MM.1S (cell line): Measurements from ENCODE around the gene CPA2.
"Not testable (repeated sequence)": the region's sequence is repeated elsewhere in the genome, so short reads cannot be mapped to it uniquely, and the experiment has no call there.

ENCODE experiments used
- DNase-seq: peaks from one replicate; pipeline ENCODE4 v3.0.0-alpha.2; 2015
- H2AFZ ChIP-seq: fragments of 300-600 bp; sonication (generic); 2 replicates; pipeline ENCODE4 v1.6.0; 2016; ENCODE audit warnings: antibody characterized with exemption, low read length
- H3F3A ChIP-seq: fragments of 300-600 bp; sonication (generic); 2 replicates; pipeline ENCODE4 v1.6.1; 2016; ENCODE audit warnings: mild to moderate bottlenecking, antibody characterized with exemption, low read length, moderate library complexity, mixed read lengths; ENCODE audit not compliant: insufficient read depth
- H3K27ac ChIP-seq: fragments of 300-600 bp; sonication (generic); 2 replicates; pipeline ENCODE4 v1.5.1; 2016; ENCODE audit warnings: mild to moderate bottlenecking, low read length
- H3K27me3 ChIP-seq: fragments of 300-600 bp; sonication (generic); replicated peaks from 2 replicates; pipeline ENCODE4 v1.6.0; 2016; ENCODE audit warnings: low read length; ENCODE audit not compliant: insufficient read depth
- H3K36me3 ChIP-seq: fragments of 300-600 bp; sonication (generic); replicated peaks from 2 replicates; pipeline ENCODE4 v1.6.1; 2016; ENCODE audit warnings: mild to moderate bottlenecking, low read length, mixed read lengths; ENCODE audit not compliant: insufficient read depth
- H3K4me1 ChIP-seq: fragments of 300-600 bp; sonication (generic); 2 replicates; pipeline ENCODE4 v1.6.1; 2016; ENCODE audit warnings: low read length, mixed read lengths
- H3K4me2 ChIP-seq: fragments of 300-600 bp; sonication (generic); 2 replicates; pipeline ENCODE4 v1.6.0; 2016; ENCODE audit warnings: low read depth, low read length
- H3K4me3 ChIP-seq: fragments of 300-600 bp; sonication (generic); 2 replicates; pipeline ENCODE4 v1.5.1; 2016; ENCODE audit warnings: low read length, mixed read lengths
- H3K79me2 ChIP-seq: fragments of 300-600 bp; sonication (generic); 2 replicates; pipeline ENCODE4 v1.6.1; 2016; ENCODE audit warnings: mixed run types, low read length, mixed read lengths
- H3K9ac ChIP-seq: fragments of 300-600 bp; sonication (generic); 2 replicates; pipeline ENCODE4 v1.6.1; 2016; ENCODE audit warnings: low read length, mixed read lengths
- H3K9me2 ChIP-seq: fragments of 300-600 bp; sonication (generic); replicated peaks from 2 replicates; pipeline ENCODE4 v1.6.1; 2016; ENCODE audit warnings: mild to moderate bottlenecking, low read length, mixed read lengths; ENCODE audit not compliant: insufficient read depth
- H3K9me3 ChIP-seq: fragments of 300-600 bp; sonication (generic); replicated peaks from 2 replicates; pipeline ENCODE4 v1.6.1; 2016; ENCODE audit warnings: mild to moderate bottlenecking, low read length, mixed read lengths; ENCODE audit not compliant: insufficient read depth
- H4K20me1 ChIP-seq: fragments of 300-600 bp; sonication (generic); 2 replicates; pipeline ENCODE4 v1.6.1; 2016; ENCODE audit warnings: mild to moderate bottlenecking, low read length, moderate library complexity, mixed read lengths; ENCODE audit not compliant: insufficient read depth
- EZH2 ChIP-seq: fragments of 300-600 bp; sonication (generic); optimal IDR thresholded peaks from 2 replicates; pipeline ENCODE3; 2017; ENCODE audit warnings: low read depth, mild to moderate bottlenecking, antibody characterized with exemption, low read length, mixed read lengths
- EZH2phosphoT487 ChIP-seq: fragments of 300-600 bp; sonication (generic); IDR thresholded peaks from 2 replicates; pipeline ENCODE4 v1.6.1; 2018; ENCODE audit warnings: antibody characterized with exemption, low read length
- TF ChIP-seq, protein P1 (sequence below): fragments of 300-600 bp; sonication (generic); IDR thresholded peaks from 2 replicates; pipeline ENCODE4 v1.5.1; 2016; ENCODE audit warnings: antibody characterized with exemption, low read length, mixed read lengths

CPA2 gene

DNA sequence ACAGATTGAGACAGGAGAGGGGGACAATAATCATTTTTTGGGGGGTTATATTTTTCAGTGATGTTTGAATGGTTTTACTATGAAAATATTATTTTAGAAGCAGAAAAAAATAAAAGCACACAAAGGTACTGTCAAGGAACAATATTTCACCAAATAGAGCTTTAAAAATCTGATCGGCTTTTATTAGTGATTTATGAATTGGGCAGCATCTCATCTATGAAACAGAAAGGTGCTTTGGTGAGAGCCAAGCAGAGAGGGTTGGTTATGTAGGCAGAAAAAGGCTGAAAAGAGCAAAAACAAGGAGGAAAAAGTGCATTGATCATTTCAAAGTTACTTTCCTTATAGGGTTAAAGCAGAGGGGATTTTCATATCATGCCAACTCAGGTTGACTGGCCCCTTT lies 26.4 kb upstream of the CPA2 start:
- no peaks in the 10 kb centered on the region for H3K9me2 ChIP-seq
- H3K4me1 ChIP-seq, result peaks cover 10% of the 10 kb centered on the region
- H3K79me2 ChIP-seq, result no peaks in the 10 kb centered on the region
- H3K36me3 ChIP-seq, result no peaks in the 10 kb centered on the region
- H3K4me3 ChIP-seq, result no peak overlapping the region
- no peak overlapping the region for H3K4me2 ChIP-seq
- H3K27ac ChIP-seq, result no peak overlapping the region
- no peak overlapping the region for H3K9ac ChIP-seq
- no peak for DNase-seq
- H3F3A ChIP-seq, result no peaks in the 10 kb centered on the region
- H4K20me1 ChIP-seq, result no peaks in the 10 kb centered on the region
- no peaks in the 10 kb centered on the region for H3K9me3 ChIP-seq
- TF ChIP-seq, protein P1, sequence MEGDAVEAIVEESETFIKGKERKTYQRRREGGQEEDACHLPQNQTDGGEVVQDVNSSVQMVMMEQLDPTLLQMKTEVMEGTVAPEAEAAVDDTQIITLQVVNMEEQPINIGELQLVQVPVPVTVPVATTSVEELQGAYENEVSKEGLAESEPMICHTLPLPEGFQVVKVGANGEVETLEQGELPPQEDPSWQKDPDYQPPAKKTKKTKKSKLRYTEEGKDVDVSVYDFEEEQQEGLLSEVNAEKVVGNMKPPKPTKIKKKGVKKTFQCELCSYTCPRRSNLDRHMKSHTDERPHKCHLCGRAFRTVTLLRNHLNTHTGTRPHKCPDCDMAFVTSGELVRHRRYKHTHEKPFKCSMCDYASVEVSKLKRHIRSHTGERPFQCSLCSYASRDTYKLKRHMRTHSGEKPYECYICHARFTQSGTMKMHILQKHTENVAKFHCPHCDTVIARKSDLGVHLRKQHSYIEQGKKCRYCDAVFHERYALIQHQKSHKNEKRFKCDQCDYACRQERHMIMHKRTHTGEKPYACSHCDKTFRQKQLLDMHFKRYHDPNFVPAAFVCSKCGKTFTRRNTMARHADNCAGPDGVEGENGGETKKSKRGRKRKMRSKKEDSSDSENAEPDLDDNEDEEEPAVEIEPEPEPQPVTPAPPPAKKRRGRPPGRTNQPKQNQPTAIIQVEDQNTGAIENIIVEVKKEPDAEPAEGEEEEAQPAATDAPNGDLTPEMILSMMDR, result no peak
- no peak for TF ChIP-seq EZH2
- no peak for TF ChIP-seq EZH2phosphoT487
- H3K27me3 ChIP-seq, result no peaks in the 10 kb centered on the region
- H2AFZ ChIP-seq, result no peak overlapping the region

DNA sequence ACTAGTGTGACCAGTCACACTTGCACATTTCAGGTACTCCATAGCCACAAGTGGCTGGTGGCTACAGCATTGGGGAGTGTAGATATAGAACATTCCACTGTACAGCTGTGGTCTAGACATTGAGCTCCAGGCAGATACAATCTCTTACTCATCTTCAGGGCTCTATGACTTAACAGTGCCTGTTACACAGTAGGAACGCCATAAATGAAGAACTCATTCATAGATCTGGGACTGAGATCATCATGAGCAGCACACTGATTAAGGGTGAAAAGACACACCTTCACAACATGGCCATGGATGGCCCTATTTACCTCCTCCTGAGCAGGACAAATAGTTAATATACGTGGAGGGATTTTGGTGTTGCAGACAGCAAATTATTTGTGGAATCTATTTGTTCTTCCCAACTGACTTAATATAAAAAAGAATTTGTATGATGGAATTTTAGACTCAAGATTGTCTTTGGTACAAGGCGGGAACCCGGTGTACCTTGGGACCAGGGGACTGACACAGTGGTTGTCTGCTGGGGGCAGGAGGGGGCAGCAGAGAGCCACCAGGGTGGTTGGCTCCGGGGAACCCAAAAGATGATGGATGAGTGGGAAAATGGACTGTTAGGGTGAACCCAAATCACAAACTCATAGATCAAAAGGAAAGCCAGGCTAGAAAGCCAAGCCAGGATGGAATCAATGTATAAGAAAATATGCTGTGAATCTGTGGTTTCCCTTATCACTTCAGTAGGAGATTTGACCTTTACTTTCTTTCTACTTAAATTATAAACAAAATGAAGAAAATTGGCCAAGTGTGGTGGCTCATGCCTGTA lies 24.3 kb upstream of the CPA2 start:
- Histone ChIP-seq H3K4me3 (no peak overlapping the region), H3K4me1 (peaks cover 10% of the 10 kb centered on the region), H4K20me1 (no peaks in the 10 kb centered on the region), H2AFZ (peak overlapping the region; percentile 38), H3F3A (no peaks in the 10 kb centered on the region), H3K9ac (no peak overlapping the region), H3K27me3 (no peaks in the 10 kb centered on the region), H3K4me2 (peak overlapping the region; percentile 40), H3K27ac (no peak overlapping the region), H3K9me2 (no peaks in the 10 kb centered on the region), H3K79me2 (no peaks in the 10 kb centered on the region), H3K9me3 (no peaks in the 10 kb centered on the region), H3K36me3 (no peaks in the 10 kb centered on the region)
- TF ChIP-seq, protein P1, result peak; percentile 100
- TF ChIP-seq EZH2, result no peak
- no peak for TF ChIP-seq EZH2phosphoT487
- peak; percentile 57 for DNase-seq

DNA sequence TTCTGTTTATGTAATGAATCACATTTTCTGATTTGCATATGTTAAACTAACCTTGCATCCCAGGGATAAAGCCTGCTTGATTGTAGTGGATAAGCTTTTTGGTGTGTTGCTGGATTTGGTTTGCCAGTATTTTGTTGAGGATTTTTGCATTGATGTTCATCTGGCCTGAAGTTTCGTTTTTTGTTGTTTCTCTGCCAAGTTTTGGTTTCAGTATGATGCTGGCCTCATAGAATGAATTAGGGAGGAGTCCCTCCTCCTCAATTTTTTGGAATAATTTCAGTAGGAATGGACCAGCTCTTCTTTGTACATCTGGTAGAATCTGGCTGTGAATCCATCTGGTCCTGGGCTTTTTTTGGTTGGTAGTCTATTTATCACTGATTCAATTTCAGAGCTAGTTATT lies 23.2 kb upstream of the CPA2 start:
- H3K9ac ChIP-seq, H3K9me2 ChIP-seq, H3K9me3 ChIP-seq, H3K79me2 ChIP-seq, H3K27ac ChIP-seq, H3F3A ChIP-seq, H3K27me3 ChIP-seq, H4K20me1 ChIP-seq, H3K4me3 ChIP-seq, H3K36me3 ChIP-seq: not testable (repeated sequence)
- Histone ChIP-seq H2AFZ (peak overlapping the region; percentile 13; the same call in 1 of the 2 replicates), H3K4me1 (peaks cover 10% of the 10 kb centered on the region), H3K4me2 (peak overlapping the region; percentile 30; the same call in 1 of the 2 replicates)
- DNase-seq, result peak; percentile 67

DNA sequence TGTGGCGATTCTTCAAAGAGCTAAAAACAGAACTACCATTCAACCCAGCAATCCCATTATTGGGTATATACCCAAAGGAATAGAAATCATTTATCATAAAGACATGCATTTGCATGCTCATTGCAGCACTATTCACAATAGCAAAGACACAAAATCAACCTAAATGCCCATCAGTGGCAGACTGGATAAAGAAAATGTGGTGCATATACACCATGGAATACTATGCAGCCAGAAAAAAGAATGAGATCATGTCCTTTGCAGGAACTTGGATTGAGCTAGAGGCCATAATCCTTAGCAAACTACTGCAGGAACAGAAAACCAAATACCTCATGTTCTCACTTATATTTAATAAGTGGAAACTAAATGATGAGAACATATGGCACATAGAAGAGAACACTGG lies 20.2 kb upstream of the CPA2 start:
- not testable (repeated sequence) for H3F3A ChIP-seq, H3K9me3 ChIP-seq, H3K4me3 ChIP-seq, H3K27ac ChIP-seq, H3K36me3 ChIP-seq, H4K20me1 ChIP-seq, H3K79me2 ChIP-seq, H2AFZ ChIP-seq, DNase-seq, H3K27me3 ChIP-seq, H3K9ac ChIP-seq, H3K9me2 ChIP-seq, H3K4me2 ChIP-seq
- peaks cover 10% of the 10 kb centered on the region for H3K4me1 ChIP-seq

DNA sequence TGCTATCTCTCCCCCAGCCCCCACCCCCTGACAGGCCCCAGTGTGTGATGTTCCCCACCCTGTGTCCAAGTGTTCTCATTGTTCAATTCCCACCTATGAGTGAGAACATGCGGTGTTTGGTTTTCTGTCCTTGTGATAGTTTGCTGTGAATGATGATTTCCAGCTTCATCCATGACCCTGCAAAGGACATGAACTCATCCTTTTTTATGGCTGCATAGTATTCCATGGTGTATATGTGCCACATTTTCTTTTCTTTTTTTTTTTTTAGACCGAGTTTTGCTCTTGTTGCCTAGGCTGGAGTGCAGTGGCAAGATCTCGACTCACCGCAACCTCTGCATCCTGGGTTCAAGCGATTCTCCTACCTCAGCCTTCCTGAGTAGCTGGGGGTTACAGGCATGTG lies 17.8 kb upstream of the CPA2 start:
- not testable (repeated sequence) for H3K9me2 ChIP-seq

DNA sequence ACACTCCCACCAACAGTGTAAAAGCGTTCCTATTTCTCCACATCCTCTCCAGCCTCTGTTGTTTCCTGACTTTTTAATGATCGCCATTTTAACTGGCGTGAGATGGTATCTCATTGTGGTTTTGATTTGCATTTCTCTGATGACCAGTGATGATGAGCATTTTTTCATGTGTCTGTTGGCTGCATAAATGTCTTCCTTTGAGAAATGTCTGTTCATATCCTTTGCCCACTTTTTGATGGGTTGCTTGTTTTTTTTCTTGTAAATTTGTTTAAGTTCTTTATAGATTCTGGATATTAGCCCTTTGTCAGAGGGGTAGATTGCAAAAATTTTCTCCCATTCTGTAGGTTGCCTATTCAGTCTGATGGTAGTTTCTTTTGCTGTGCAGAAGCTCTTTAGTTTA lies 17.0 kb upstream of the CPA2 start:
- H4K20me1 ChIP-seq, H3K27ac ChIP-seq, H3K4me3 ChIP-seq, H3K27me3 ChIP-seq, H3K36me3 ChIP-seq, H3K4me1 ChIP-seq, H3K9me2 ChIP-seq, H3F3A ChIP-seq, H2AFZ ChIP-seq, H3K9me3 ChIP-seq, DNase-seq, H3K4me2 ChIP-seq, H3K79me2 ChIP-seq, H3K9ac ChIP-seq: not testable (repeated sequence)

More for the DNA sequence above, 17.8 kb upstream of the CPA2 start:
- H3K4me2 ChIP-seq, DNase-seq, H4K20me1 ChIP-seq, H3K27me3 ChIP-seq, H3K36me3 ChIP-seq, H3K4me3 ChIP-seq, H3F3A ChIP-seq, H3K79me2 ChIP-seq, H3K4me1 ChIP-seq, H3K27ac ChIP-seq, H3K9ac ChIP-seq, H3K9me3 ChIP-seq, H2AFZ ChIP-seq: not testable (repeated sequence)
